Lower leg skin (tissue), 3 donors: Measurements from ENCODE around the gene KIF4B.

Source experiments
- CTCF ChIP-seq, 3 donors: fragments of 450-650 bp; IDR thresholded peaks; one replicate each; pipeline ENCODE4 v1.5.1; 2016; ENCODE audit warnings: antibody characterized with exemption in 3 of 3, mild to moderate bottlenecking in 3 of 3, moderate library complexity in 2 of 3
- POLR2A ChIP-seq, 2 donors: fragments of 450-650 bp; IDR thresholded peaks; one replicate each; pipeline ENCODE4 v1.6.1; 2016 to 2017; ENCODE audit warnings: antibody characterized with exemption in 2 of 2, mild to moderate bottlenecking in 1 of 2, moderate library complexity in 1 of 2

- TF ChIP-seq CTCF (IDR thresholded peaks at IDR 0.05) (no peak), POLR2A (IDR thresholded peaks at IDR 0.05) (no peak)
Observed at GRCh38 chr5:155053501-155053900, 39.9 kb downstream of the KIF4B start.
